Measurements from ENCODE around the gene SUPT16H. TPM values are rescaled to one million over a fixed set of nuclear protein-coding genes. Genes with fewer than 3 reads are reported as not detected.
A peak's percentile ranks its signal among the peaks of the same experiment; 100 is the strongest.

SUPT16H gene
- total and polyA plus RNA-seq, 2 of the 8 experiments (the other 6 are each of a cell fraction or from before 2014, with no cell fraction given), result 138 to 201 TPM

GRCh38 chr14:21384494-21384851 lies 654 bp upstream of the SUPT16H start (continued):
- TF ChIP-seq SAP30 (IDR thresholded peaks at IDR 0.05; ENCODE audit: insufficient read depth, insufficient replicate concordance, low read length), result peak; percentile 11
- no peak for TF ChIP-seq MAFK (IDR thresholded peaks at IDR 0.05; ENCODE audit: low read depth, low read length)
- peak in 1 of 2 experiments; percentile 37; a peak in 1 of 4 replicates for TF ChIP-seq SIN3A (conservative IDR thresholded peaks at IDR 0.05 in 1 of 2, IDR thresholded peaks at IDR 0.05 in 1 of 2; ENCODE audit: low read depth in 1 of 2, low read length in 2 of 2)
- no peak for TF ChIP-seq CHD1 (IDR thresholded peaks at IDR 0.05; ENCODE audit: low read depth, low read length)
- no peak for TF ChIP-seq TBP (IDR thresholded peaks at IDR 0.05; ENCODE audit: low read depth, low read length)
- no peak for TF ChIP-seq SP1 (IDR thresholded peaks at IDR 0.05; ENCODE audit: low read depth, low read length)
- no peak for TF ChIP-seq CHD2 (IDR thresholded peaks at IDR 0.05; ENCODE audit: low read length)
